ENCODE measurements around the gene CRYGN.
A peak's percentile ranks its signal among the peaks of the same experiment; 100 is the strongest.

CRYGN gene

GRCh38 chr7:151405056-151405455 lies 34.9 kb downstream of the CRYGN start:
- DNase-seq = no peak

- no peak for DNase-seq
Observed at GRCh38 chr7:151404216-151405011, 35.5 kb downstream of the CRYGN start.

GRCh38 chr7:151403764-151404163 lies 36.2 kb downstream of the CRYGN start:
- DNase-seq = no peak

- no peak for DNase-seq
Observed at GRCh38 chr7:151402029-151402835, 37.7 kb downstream of the CRYGN start.

- no peak for DNase-seq
Observed at GRCh38 chr7:151400626-151401315, 39.2 kb downstream of the CRYGN start.

GRCh38 chr7:151399906-151400305 lies 40.0 kb downstream of the CRYGN start:
- no peak for DNase-seq

GRCh38 chr7:151399305-151399601 lies 40.7 kb downstream of the CRYGN start:
- DNase-seq = no peak

GRCh38 chr7:151398446-151399304 lies 41.3 kb downstream of the CRYGN start:
- DNase-seq = no peak

- peak in 1 of 5 donors; percentile 8 for DNase-seq
Observed at GRCh38 chr7:151397026-151397425, 42.9 kb downstream of the CRYGN start.

- no peak for DNase-seq
Observed at GRCh38 chr7:151396328-151396970, 43.5 kb downstream of the CRYGN start.

GRCh38 chr7:151395036-151395367 lies 44.9 kb downstream of the CRYGN start:
- DNase-seq = no peak

GRCh38 chr7:151394076-151395035 lies 45.6 kb downstream of the CRYGN start:
- DNase-seq = no peak

GRCh38 chr7:151393031-151393977 lies 46.6 kb downstream of the CRYGN start:
- DNase-seq = no peak

- no peak for DNase-seq
Observed at GRCh38 chr7:151392426-151392825, 47.5 kb downstream of the CRYGN start.

GRCh38 chr7:151392002-151392401 lies 47.9 kb downstream of the CRYGN start:
- DNase-seq = no peak

- DNase-seq = no peak
Observed at GRCh38 chr7:151391358-151391730, 48.6 kb downstream of the CRYGN start.

GRCh38 chr7:151390598-151391357 lies 49.2 kb downstream of the CRYGN start:
- no peak for DNase-seq

GRCh38 chr7:151389768-151390597 lies 50.0 kb downstream of the CRYGN start:
- DNase-seq = no peak

Measured in T-helper 1 cell (primary cell).